GM11168 (cell line): ENCODE results near the gene PPM1H.

Source experiments
- in situ Hi-C: fragments of 300-500 bp; cut with MboI; formaldehyde crosslinking; loops from one replicate; pipeline ENCODE4 v1.12.0; 2022; ENCODE audit warnings: low sequenced_read_pairs; ENCODE audit not compliant: unreplicated experiment

Gene PPM1H

GRCh38 chr12:62802984-62803383, 132.0 kb downstream of the PPM1H start:
- in situ Hi-C loops = no loop called here

GRCh38 chr12:62802321-62802720, 132.6 kb downstream of the PPM1H start:
- in situ Hi-C loops = no loop called here

GRCh38 chr12:62801796-62802195, 133.2 kb downstream of the PPM1H start:
- in situ Hi-C loops = no loop called here

GRCh38 chr12:62800707-62801400, 134.1 kb downstream of the PPM1H start:
- in situ Hi-C loops = no loop called here

GRCh38 chr12:62799766-62800406, 135.1 kb downstream of the PPM1H start:
- in situ Hi-C loops = loop anchor here (10.0 kb wide), 1 partner anchor 365 kb away; no protein-coding TSS in a partner anchor

GRCh38 chr12:62799126-62799736, 135.7 kb downstream of the PPM1H start:
- in situ Hi-C loops = loop anchor here (10.0 kb wide), 1 partner anchor 364 kb away; no protein-coding TSS in a partner anchor

DNA sequence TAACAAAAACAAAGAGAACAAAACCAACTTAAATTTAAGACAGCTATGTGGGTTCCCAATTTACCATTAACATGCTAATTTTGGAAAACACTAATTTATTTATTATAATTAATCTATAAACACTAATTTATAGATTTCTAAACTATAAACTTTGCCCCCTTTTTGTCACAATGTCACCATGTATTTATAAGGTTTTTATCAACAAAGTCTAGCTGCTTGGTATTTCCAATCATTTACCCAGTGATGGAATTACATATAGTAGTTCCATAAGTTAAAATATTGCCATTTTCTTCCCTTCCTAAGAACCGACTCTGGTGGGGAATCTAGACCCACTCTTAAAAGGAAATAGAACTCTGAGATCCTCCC, 140.7 kb downstream of the PPM1H start:
- in situ Hi-C loops = loop anchor here (5.0 to 10.0 kb wide), 2 partner anchors 212 to 359 kb away; no protein-coding TSS in a partner anchor

- in situ Hi-C loops = loop anchor here (5.0 to 10.0 kb wide), 2 partner anchors 211 to 359 kb away; no protein-coding TSS in a partner anchor
These were observed 141.4 kb downstream of the PPM1H start for GRCh38 chr12:62793256-62794217.

DNA sequence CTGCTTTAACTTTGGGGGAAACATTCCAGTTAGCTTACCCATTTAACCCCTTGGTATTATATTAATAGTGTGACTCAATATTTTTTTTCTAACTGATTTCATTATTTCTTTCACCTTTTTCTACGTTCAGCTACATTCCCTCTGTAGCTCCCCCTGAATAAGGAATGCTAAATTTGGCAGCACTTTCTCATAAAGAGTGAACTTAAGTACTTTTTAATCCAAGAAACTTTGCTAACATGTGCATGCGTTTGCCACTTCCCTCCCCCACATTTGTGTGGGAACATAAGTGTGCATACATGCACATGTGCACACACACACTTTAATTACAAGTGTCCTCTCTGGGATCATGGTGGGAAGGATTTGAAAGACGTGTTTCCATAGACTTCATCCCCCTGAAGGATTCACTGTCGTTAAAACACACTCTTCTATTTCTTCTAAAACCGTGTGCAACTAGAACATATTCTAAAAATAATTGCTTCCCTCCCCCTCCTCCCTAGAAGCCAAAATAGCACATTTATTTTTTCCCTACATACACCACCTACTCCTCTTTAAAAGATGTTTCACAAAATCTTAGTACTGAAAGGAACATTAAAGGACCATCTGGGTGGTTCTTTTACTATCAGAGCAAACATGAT, 142.6 kb downstream of the PPM1H start:
- in situ Hi-C loops = loop anchor here (5.0 to 10.0 kb wide), 2 partner anchors 210 to 358 kb away; no protein-coding TSS in a partner anchor

DNA sequence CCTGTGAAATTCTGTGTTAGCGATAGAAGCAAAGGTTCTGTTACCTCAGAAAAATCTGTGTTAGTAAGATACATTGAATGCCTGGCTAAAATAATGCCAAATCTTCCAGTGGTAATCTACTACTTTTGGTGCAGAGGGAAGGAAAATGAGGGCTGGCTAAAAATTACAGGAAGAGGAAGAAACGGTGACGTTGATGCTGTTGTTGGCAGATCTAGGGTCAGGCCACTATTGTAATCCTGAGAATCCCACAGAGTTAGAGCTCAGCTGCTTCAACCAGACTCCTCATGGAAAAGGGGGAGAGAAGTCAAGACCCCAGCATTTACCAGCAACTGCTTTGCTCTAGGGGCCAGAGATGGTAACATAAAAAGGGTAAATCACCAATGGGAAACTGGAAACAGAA, 145.1 kb downstream of the PPM1H start:
- in situ Hi-C loops = loop anchor here (5.0 to 10.0 kb wide), 2 partner anchors 208 to 355 kb away; no protein-coding TSS in a partner anchor

DNA sequence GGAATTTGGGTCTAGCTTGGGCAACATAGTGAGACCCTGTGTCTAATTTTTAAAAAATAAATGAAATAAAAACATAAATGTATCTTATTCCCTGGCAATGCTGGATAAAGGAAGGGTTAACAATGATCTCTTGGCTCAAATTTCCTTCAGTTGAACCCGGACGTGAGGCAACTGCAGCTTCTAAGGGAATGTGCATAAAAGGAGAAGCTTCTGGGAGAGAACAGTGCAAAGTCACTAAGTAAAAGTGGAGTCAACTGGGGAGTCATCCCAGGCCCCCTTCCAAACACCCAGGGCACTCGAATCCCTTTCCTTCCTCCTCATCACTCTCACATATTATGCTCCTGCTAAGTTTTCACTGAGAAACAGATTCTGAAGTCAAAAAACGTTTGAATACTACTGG, 147.3 kb downstream of the PPM1H start:
- in situ Hi-C loops = no loop called here

GRCh38 chr12:62787023-62787422, 147.9 kb downstream of the PPM1H start:
- in situ Hi-C loops = no loop called here

- in situ Hi-C loops = no loop called here
These were observed 148.9 kb downstream of the PPM1H start for GRCh38 chr12:62785941-62786559.

- in situ Hi-C loops = no loop called here
These were observed 150.4 kb downstream of the PPM1H start for GRCh38 chr12:62784576-62784975.

- in situ Hi-C loops = no loop called here
These were observed 151.1 kb downstream of the PPM1H start for GRCh38 chr12:62783881-62784280.

DNA sequence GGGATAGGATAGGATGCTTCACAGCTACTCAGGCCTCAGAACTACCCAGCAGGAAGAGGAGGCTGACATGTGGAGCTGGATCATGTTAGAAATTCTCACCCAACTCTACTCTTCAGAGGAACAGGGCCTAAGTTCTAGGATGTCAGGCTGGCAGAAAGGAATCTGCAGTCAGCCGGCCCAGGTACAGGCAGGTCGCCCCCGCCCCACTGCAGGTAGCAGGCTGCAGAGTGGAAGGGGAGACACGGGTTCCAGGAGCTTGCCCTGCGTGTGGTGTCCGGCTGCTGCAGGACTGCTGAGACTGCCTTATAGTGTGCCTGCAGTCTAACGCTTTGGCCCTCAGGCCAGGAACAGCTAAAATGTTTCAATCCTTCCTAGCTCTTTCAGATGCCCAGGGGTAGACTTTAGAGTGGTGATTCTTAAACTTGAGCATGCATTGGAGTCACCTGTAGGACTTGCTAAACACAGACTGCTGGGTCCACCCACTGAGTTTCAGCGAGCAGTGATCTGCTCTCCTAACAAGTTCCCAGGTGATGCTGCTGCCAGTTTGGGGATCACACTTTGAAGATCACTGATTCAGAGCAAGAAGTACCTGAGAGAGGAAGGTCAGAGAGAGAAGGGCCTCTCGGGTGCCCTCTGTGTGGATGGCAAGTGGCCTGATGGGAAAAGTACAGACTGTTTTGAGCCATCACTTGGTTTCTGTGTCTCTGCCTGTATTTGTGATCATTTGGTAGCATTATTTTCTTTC, 153.6 kb downstream of the PPM1H start:
- in situ Hi-C loops = no loop called here

GRCh38 chr12:62779488-62779887, 155.5 kb downstream of the PPM1H start:
- in situ Hi-C loops = no loop called here

GRCh38 chr12:62778187-62778586, 156.8 kb downstream of the PPM1H start:
- in situ Hi-C loops = no loop called here
